CD4-positive, alpha-beta T cell treated with Interleukin-6 for 4 hours (primary cell): ENCODE results near the gene ANK2.

Experiments used
- DNase-seq: peaks from one replicate; pipeline ENCODE4 v3.0.0-alpha.2; 2020; ENCODE audit warnings: mixed read lengths

ANK2 gene

GRCh38 chr4:113049421-113050370 is at the start of gene ANK2:
ANK2 (plus strand) TSS chr4:113049653; CDS start chr4:113049729, 76 bp downstream.
- no peak for DNase-seq

- no peak for DNase-seq
These were observed 45.6 kb upstream of the ANK2 start for GRCh38 chr4:113003841-113004240.

- DNase-seq = no peak
These were observed 44.8 kb upstream of the ANK2 start for GRCh38 chr4:113004655-113005054.

- DNase-seq = no peak
These were observed 42.8 kb upstream of the ANK2 start for GRCh38 chr4:113006632-113007031.

- DNase-seq = no peak
These were observed 42.3 kb upstream of the ANK2 start for GRCh38 chr4:113007151-113007550.

GRCh38 chr4:113008135-113008534 is 41.3 kb upstream of the ANK2 start:
- no peak for DNase-seq

GRCh38 chr4:113008716-113009115 is 40.7 kb upstream of the ANK2 start:
- no peak for DNase-seq

GRCh38 chr4:113009461-113009860 is 40.0 kb upstream of the ANK2 start:
- no peak for DNase-seq

GRCh38 chr4:113012122-113012725 is 37.2 kb upstream of the ANK2 start:
- DNase-seq = no peak

GRCh38 chr4:113012786-113013185 is 36.7 kb upstream of the ANK2 start:
- no peak for DNase-seq

- DNase-seq = no peak
These were observed 35.7 kb upstream of the ANK2 start for GRCh38 chr4:113013751-113014150.

- no peak for DNase-seq
These were observed 33.1 kb upstream of the ANK2 start for GRCh38 chr4:113016377-113016776.

- DNase-seq = no peak
These were observed 28.5 kb upstream of the ANK2 start for GRCh38 chr4:113020966-113021365.

GRCh38 chr4:113024388-113024787 is 25.1 kb upstream of the ANK2 start:
- no peak for DNase-seq

- DNase-seq = no peak
These were observed 24.0 kb upstream of the ANK2 start for GRCh38 chr4:113025416-113025815.

- DNase-seq = no peak
These were observed 22.9 kb upstream of the ANK2 start for GRCh38 chr4:113026556-113026955.

GRCh38 chr4:113028074-113028473 is 21.4 kb upstream of the ANK2 start:
- no peak for DNase-seq

GRCh38 chr4:113031212-113031611 is 18.2 kb upstream of the ANK2 start:
- no peak for DNase-seq

GRCh38 chr4:113040793-113041192 is 8.7 kb upstream of the ANK2 start:
- DNase-seq = no peak

GRCh38 chr4:113042502-113042901 is 7.0 kb upstream of the ANK2 start:
- no peak for DNase-seq

GRCh38 chr4:113043591-113043990 is 5.9 kb upstream of the ANK2 start:
- DNase-seq = no peak

GRCh38 chr4:113050371-113050755 is 910 bp downstream of the ANK2 start:
- no peak for DNase-seq

GRCh38 chr4:113050837-113051236 is 1.4 kb downstream of the ANK2 start:
- DNase-seq = no peak

GRCh38 chr4:113051361-113051760 is 1.9 kb downstream of the ANK2 start:
- DNase-seq = no peak
